WI38 (cell line): ENCODE measurements around the gene GJD3.

Experiments used
- H3K4me3 ChIP-seq: 2 replicates; pipeline ENCODE4 v1.5.1; 2011; ENCODE audit warnings: low read depth, mild to moderate bottlenecking, control low read depth, low read length
- CTCF ChIP-seq: IDR thresholded peaks from 2 replicates; pipeline ENCODE4 v1.5.1; 2012; ENCODE audit warnings: low read depth, mild to moderate bottlenecking, control low read depth, low read length

Gene GJD3

GRCh38 chr17:40330850-40331470, 33.6 kb downstream of the GJD3 start:
- H3K4me3 ChIP-seq, result no peak overlapping the region
- TF ChIP-seq CTCF, result no peak

- H3K4me3 ChIP-seq, result no peak overlapping the region
- TF ChIP-seq CTCF, result no peak
These were observed 34.4 kb downstream of the GJD3 start for GRCh38 chr17:40329839-40330794.

DNA sequence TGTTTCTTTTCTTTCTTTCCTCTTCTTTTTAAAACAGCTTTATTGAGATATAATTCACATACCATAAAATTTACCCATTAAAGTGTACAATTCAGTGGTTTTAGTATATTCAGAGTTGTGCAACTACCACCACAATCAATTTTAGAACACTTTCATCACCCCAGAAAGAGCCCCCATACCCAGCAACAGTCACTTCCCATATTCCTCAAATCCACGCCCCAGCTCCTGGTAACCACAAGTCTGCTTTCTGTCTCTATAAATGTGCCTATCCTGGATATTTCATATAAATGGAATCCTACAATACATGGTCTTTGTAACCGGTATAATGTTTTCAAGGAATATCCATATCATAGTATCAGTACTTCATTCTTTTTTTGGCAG, 36.2 kb downstream of the GJD3 start:
- no peak overlapping the region for H3K4me3 ChIP-seq
- TF ChIP-seq CTCF, result no peak

- H3K4me3 ChIP-seq, result no peak overlapping the region
- no peak for TF ChIP-seq CTCF
These were observed 36.7 kb downstream of the GJD3 start for GRCh38 chr17:40327735-40328385.

GRCh38 chr17:40327244-40327729, 37.2 kb downstream of the GJD3 start:
- no peak overlapping the region for H3K4me3 ChIP-seq
- TF ChIP-seq CTCF, result no peak

GRCh38 chr17:40326832-40327199, 37.7 kb downstream of the GJD3 start:
- TF ChIP-seq CTCF, result no peak
- no peak overlapping the region for H3K4me3 ChIP-seq
